ENCODE data around the gene MUC2.

MUC2 gene

DNA sequence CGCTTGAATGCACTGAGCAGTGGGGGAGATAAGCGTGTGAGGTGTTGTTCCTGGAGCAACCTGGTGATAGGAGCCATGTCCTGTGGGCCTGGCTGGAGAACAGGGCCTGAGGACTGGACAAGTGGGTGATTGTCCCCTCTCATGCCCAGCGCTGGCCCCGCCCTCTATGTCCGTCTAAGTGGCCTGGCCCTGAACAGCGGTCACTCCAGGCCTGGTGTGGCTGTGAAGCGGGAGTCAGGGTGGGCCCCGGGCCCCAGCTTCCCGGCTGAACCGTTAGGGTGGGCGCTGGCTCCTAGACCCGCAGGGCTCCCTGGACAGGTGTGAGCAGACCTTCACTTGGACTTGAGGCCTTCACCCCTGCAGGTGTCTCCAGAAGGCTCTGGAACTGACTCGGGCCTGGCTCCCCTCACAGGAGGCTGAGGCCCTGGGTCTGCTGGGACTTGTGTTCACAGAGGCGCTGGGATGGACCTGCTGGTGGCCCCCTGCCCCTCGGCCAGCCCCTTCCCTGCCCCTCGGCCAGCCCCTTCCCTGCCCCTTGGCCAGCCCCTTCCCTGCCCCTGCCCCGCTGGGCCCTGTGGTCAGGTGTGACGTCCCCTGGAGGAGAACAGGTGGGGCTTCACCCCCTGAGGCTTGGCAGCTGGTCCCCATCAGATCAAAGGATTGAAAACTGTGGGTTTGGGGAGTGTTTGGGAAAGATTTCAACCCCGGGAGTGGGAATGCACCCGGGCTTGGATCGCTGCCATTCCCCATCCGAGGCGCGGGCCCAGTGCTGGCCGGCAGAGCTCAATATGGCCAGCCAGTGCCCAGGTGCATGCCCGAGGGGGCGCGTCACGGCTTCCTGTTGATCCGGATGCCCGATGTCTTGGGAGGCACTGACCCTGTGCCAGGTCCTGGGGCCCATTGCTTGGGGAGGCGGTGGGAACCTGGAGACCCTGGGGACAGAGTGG, 34.9 kb upstream of the MUC2 start:
- TF ChIP-seq, protein P1, sequence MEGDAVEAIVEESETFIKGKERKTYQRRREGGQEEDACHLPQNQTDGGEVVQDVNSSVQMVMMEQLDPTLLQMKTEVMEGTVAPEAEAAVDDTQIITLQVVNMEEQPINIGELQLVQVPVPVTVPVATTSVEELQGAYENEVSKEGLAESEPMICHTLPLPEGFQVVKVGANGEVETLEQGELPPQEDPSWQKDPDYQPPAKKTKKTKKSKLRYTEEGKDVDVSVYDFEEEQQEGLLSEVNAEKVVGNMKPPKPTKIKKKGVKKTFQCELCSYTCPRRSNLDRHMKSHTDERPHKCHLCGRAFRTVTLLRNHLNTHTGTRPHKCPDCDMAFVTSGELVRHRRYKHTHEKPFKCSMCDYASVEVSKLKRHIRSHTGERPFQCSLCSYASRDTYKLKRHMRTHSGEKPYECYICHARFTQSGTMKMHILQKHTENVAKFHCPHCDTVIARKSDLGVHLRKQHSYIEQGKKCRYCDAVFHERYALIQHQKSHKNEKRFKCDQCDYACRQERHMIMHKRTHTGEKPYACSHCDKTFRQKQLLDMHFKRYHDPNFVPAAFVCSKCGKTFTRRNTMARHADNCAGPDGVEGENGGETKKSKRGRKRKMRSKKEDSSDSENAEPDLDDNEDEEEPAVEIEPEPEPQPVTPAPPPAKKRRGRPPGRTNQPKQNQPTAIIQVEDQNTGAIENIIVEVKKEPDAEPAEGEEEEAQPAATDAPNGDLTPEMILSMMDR (IDR thresholded peaks at IDR 0.05; ENCODE audit: low read depth, low read length) = no peak
- Histone ChIP-seq H3K4me1 (no peaks in the 10 kb centered on the region), H3K4me3 (ENCODE audit: low read depth, low read length) (no peak overlapping the region), H3K36me3 (no peaks in the 10 kb centered on the region), H3K27me3 (no peaks in the 10 kb centered on the region), H3K9me3 (no peaks in the 10 kb centered on the region)
- no peak for DNase-seq

DNA sequence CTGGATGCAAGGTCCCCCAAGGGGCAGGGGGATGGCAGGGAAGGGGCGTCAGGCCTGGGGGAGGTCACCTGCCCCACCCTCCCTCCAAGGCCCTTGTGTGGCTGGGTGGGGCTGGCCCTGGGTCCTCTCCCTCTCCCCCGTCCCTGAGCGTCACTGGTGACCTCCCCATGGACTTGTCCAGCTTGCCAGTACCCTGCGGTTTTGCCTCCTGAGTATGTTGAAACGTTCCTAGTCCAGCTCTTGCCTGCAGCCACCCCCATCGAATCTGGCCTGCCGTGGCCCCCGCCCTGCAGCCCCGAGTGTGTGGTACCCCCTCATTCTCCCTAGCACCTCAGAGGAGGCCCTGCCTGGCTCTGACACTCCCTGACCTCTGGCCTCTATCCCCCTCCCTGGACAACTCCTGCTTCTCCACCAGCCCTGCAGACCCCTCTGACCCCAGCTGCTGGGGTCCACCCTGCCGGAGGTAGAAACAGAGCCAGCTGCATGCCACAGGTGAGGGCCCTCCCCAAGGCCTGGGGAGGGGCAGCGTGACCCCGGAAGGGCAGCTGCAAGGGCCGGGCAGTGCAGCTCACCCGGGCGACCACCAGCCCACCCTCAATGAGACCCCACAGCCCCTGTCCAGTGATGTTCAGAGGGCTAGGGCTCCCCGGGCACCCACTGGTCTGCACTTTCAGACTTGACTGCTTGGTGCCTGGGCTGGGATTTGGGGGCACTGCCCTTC, 34.1 kb upstream of the MUC2 start:
- Histone ChIP-seq H3K4me1 (no peaks in the 10 kb centered on the region), H3K36me3 (no peaks in the 10 kb centered on the region), H3K9me3 (no peaks in the 10 kb centered on the region), H3K27me3 (no peaks in the 10 kb centered on the region), H3K4me3 (ENCODE audit: low read depth, low read length) (no peak overlapping the region)
- TF ChIP-seq, protein P1 (IDR thresholded peaks at IDR 0.05; ENCODE audit: low read depth, low read length) = no peak
- peak; percentile 1 for DNase-seq

DNA sequence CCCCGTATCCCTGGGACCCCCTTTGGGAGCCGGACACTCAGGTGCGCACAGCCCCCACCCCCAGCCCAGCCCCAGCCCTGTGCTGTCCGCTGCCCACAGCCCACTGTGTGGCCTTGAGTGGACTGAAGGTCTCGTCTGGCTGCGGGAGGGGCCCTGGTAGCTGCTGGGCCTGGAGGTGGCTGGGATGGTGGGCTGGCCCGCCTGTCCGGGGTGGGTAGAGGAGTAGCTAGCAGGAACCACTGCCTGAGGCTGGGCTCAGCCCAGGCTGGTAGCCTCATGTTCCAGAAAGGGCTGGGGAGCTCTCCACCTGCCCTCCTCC, 33.6 kb upstream of the MUC2 start:
- TF ChIP-seq, protein P1 (IDR thresholded peaks at IDR 0.05; ENCODE audit: low read depth, low read length) = no peak
- H3K27me3 ChIP-seq = no peaks in the 10 kb centered on the region
- no peak overlapping the region for H3K4me3 ChIP-seq (ENCODE audit: low read depth, low read length)
- DNase-seq = peak; percentile 1
- H3K9me3 ChIP-seq = no peaks in the 10 kb centered on the region
- no peaks in the 10 kb centered on the region for H3K4me1 ChIP-seq
- H3K36me3 ChIP-seq = no peaks in the 10 kb centered on the region

DNA sequence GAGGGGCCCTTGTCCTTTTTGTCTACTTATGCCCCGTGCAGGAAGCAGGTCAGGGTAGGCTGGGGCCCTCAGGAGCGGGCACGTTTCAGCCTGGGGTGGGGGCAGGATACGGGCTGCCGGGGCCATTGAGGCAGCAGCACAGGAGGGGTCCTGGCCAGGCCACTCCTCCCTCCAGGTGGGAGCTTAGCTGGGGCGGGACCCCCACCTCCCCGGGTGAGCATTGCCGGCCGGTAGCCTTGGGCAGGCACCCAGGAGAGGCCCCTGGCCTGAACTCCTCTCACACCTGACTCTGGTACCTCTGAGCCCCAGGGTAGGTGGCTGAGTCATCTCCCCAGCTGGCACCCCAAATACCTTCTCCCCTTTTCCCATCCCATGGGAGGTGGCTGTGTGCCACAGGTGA, 33.2 kb upstream of the MUC2 start:
- Histone ChIP-seq H3K9me3 (no peaks in the 10 kb centered on the region), H3K36me3 (no peaks in the 10 kb centered on the region), H3K4me3 (ENCODE audit: low read depth, low read length) (no peak overlapping the region), H3K27me3 (no peaks in the 10 kb centered on the region), H3K4me1 (no peaks in the 10 kb centered on the region)
- TF ChIP-seq, protein P1 (IDR thresholded peaks at IDR 0.05; ENCODE audit: low read depth, low read length) = no peak
- DNase-seq = peak; percentile 3

DNA sequence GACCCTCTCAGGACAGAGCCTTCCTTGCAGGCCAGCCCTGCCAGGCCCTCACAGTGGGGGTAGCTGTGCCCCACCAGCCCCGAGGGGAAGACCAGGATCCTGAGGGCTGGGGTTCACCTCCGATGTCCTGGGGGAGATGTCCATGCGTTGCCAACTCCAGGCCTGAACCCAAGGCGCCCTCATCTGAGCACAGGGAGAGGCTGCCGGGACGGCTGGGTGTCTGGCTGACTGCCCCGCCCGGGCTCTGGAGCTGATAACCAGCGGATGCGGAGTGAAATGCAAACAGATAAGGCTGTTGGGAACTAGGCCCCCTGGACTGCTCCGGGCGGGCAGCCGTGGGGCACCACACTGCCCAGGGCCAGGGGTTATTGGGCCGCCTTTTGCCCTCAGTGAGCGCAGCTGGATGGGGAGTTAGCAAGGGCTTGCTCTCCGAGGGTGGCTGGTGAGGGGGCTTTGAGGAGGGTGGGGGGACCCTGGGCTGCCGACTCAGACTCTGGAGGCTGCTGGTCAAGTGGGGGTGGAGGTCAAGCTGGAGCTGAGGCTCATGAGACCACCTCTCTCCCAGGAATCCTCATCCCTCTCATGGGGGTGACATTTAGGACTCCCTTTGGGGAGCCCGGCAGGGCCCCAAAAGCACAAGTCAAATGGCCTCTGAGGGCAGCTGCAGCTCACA, 32.6 kb upstream of the MUC2 start:
- H3K36me3 ChIP-seq = no peaks in the 10 kb centered on the region
- no peaks in the 10 kb centered on the region for H3K4me1 ChIP-seq
- H3K27me3 ChIP-seq = no peaks in the 10 kb centered on the region
- TF ChIP-seq, protein P1 (IDR thresholded peaks at IDR 0.05; ENCODE audit: low read depth, low read length) = no peak
- H3K4me3 ChIP-seq (ENCODE audit: low read depth, low read length) = no peak overlapping the region
- H3K9me3 ChIP-seq = no peaks in the 10 kb centered on the region
- peak; percentile 38 for DNase-seq

Data from BE2C (cell line).